GM12878 (cell line): ENCODE results near the gene TECTA. TPM values are rescaled to one million over a fixed set of nuclear protein-coding genes. Genes with fewer than 3 reads are reported as not detected.

Source experiments
- ATAC-seq: fragments of 200-7000 bp; cut with Tn5 transposase; 3 replicates; pipeline ENCODE4 v1.9.1; 2020; ENCODE audit warnings: mild to moderate bottlenecking, moderate library complexity
- BruUV-seq: library from RNA; stranded (reverse); fragments of 400-500 nt; replicated peaks from 2 replicates; lab custom pipeline; 2021; lab: Mats Ljungman, UMichigan
- CTCF ChIA-PET: fragments of 300-600 bp; sonication (Branson Sonifier 250); formaldehyde crosslinking; extraction: SDS; loops from one replicate; lab custom pipeline; 2021; ENCODE audit warnings: inconsistent platforms; lab: Yijun Ruan, JAX
- POLR2A ChIA-PET: fragments of 350-600 bp; formaldehyde crosslinking; extraction: SDS; loops from one replicate; lab custom pipeline; 2021; ENCODE audit warnings: inconsistent platforms; lab: Charles Lee
- RAD21 ChIA-PET: fragments of 300-600 bp; sonication (Branson Sonifier 250); formaldehyde crosslinking; loops from one replicate; lab custom pipeline; 2023; ENCODE audit warnings: antibody characterized with exemption; ENCODE audit not compliant: unreplicated experiment; lab: Charles Lee
- SMC1A ChIA-PET: fragments of 300-600 bp; sonication (Branson Sonifier 250); formaldehyde crosslinking; loops from one replicate; lab custom pipeline; 2023; ENCODE audit not compliant: unreplicated experiment, uncharacterized antibody; lab: Charles Lee
- DNase-seq: peaks from one replicate; pipeline ENCODE4 v3.0.0-alpha.2; 2011; ENCODE audit warnings: low read depth, low spot score
- FAIRE-seq: peaks from 3 replicates; lab custom pipeline; 2011; peaks lifted over from hg19 to GRCh38; lab: Jason Lieb, UNC
- H2AFZ ChIP-seq: 2 replicates; pipeline ENCODE4 v1.6.0; 2011; ENCODE audit warnings: low read depth, low read length, control low read depth; ENCODE audit not compliant: control insufficient read depth
- H3K27ac ChIP-seq: 2 replicates; pipeline ENCODE4 v1.5.1; 2011; ENCODE audit warnings: control low read depth; ENCODE audit not compliant: control insufficient read depth, insufficient read depth
- H3K27me3 ChIP-seq, 2 experiments: replicated peaks in 1 of 2; 2 replicates each; pipeline versions ENCODE4 v1.6.0 to v1.6.1; 2011; ENCODE audit warnings: low read length in 1 of 2; ENCODE audit not compliant: control insufficient read depth in 2 of 2, insufficient read depth in 2 of 2
- H3K36me3 ChIP-seq, 2 experiments: 2 replicates each; pipeline ENCODE4 v1.5.1; 2011; ENCODE audit warnings: low read length in 1 of 2; ENCODE audit not compliant: control insufficient read depth in 2 of 2, insufficient read depth in 2 of 2
- H3K4me1 ChIP-seq: 2 replicates; pipeline ENCODE4 v1.6.1; 2011; ENCODE audit warnings: mild to moderate bottlenecking, low read length, moderate library complexity, mixed read lengths; ENCODE audit not compliant: control insufficient read depth, insufficient read depth
- H3K4me2 ChIP-seq: 2 replicates; pipeline ENCODE4 v1.6.0; 2011; ENCODE audit warnings: control low read depth; ENCODE audit not compliant: control insufficient read depth, insufficient read depth
- H3K4me3 ChIP-seq: fragments of 200-600 bp; sonication (generic); 2 replicates; pipeline ENCODE4 v1.5.1; 2016
- H3K79me2 ChIP-seq: 2 replicates; pipeline ENCODE4 v1.6.0; 2011; ENCODE audit warnings: low read length; ENCODE audit not compliant: control insufficient read depth, insufficient read depth
- H3K9ac ChIP-seq: 2 replicates; pipeline ENCODE4 v1.8.0; 2011; ENCODE audit warnings: low read length, control low read depth, mixed read lengths; ENCODE audit not compliant: control insufficient read depth, insufficient read depth
- H3K9me3 ChIP-seq: replicated peaks from 3 replicates; pipeline ENCODE4 v1.5.1; 2011; ENCODE audit warnings: mild to moderate bottlenecking, low read length; ENCODE audit not compliant: control insufficient read depth, insufficient read depth
- H4K20me1 ChIP-seq: 2 replicates; pipeline ENCODE4 v1.6.0; 2011; ENCODE audit not compliant: control insufficient read depth, insufficient read depth
- BCLAF1 ChIP-seq: fragments of 450-650 bp; IDR thresholded peaks from 2 replicates; pipeline ENCODE4 v1.6.1; 2017; ENCODE audit warnings: antibody characterized with exemption, mild to moderate bottlenecking, moderate library complexity
- CBX3 ChIP-seq: fragments of 200-600 bp; sonication (generic); IDR thresholded peaks from 2 replicates; pipeline ENCODE4 v1.6.1; 2016; ENCODE audit warnings: low read depth, borderline replicate concordance
- CHD4 ChIP-seq: fragments of 200-600 bp; sonication (generic); IDR thresholded peaks from 2 replicates; pipeline ENCODE4 v1.6.1; 2016; ENCODE audit warnings: mild to moderate bottlenecking
- E2F8 ChIP-seq: fragments of 450-650 bp; IDR thresholded peaks from 2 replicates; pipeline ENCODE4 v1.6.1; 2018; ENCODE audit warnings: mild to moderate bottlenecking, low read depth, moderate library complexity; ENCODE audit not compliant: partially characterized antibody
- GATAD2B ChIP-seq: fragments of 450-650 bp; conservative IDR thresholded peaks from 2 replicates; pipeline ENCODE4 v1.6.1; 2017; ENCODE audit warnings: low read depth, mild to moderate bottlenecking, moderate library complexity
- HCFC1 ChIP-seq: fragments of 150-350 bp; IDR thresholded peaks from 2 replicates; pipeline ENCODE4 v1.6.1; 2014; ENCODE audit warnings: low read length
- HDGF ChIP-seq: fragments of 450-650 bp; IDR thresholded peaks from 2 replicates; pipeline ENCODE4 v1.6.1; 2016; ENCODE audit warnings: antibody characterized with exemption
- MTA3 ChIP-seq: IDR thresholded peaks from 2 replicates; pipeline ENCODE4 v1.6.1; 2012; ENCODE audit warnings: low read length, inconsistent platforms, borderline replicate concordance
- NBN ChIP-seq: fragments of 450-650 bp; IDR thresholded peaks from 2 replicates; pipeline ENCODE4 v1.6.1; 2016
- POLR2AphosphoS5 ChIP-seq: IDR thresholded peaks from 2 replicates; pipeline ENCODE4 v1.6.1; 2011; ENCODE audit warnings: mild to moderate bottlenecking, low read length, inconsistent platforms
- SP1 ChIP-seq: IDR thresholded peaks from one replicate; pipeline ENCODE4 v1.6.1; 2011; ENCODE audit warnings: low read depth, low read length
- TBL1XR1 ChIP-seq: IDR thresholded peaks from 2 replicates; pipeline ENCODE4 v1.6.1; 2012; ENCODE audit warnings: low read depth, low read length, improper control_type of control experiment
- ZNF217 ChIP-seq: fragments of 450-650 bp; IDR thresholded peaks from 2 replicates; pipeline ENCODE4 v1.6.1; 2017; ENCODE audit warnings: antibody characterized with exemption, mild to moderate bottlenecking
- ZNF384 ChIP-seq: IDR thresholded peaks from 2 replicates; pipeline ENCODE4 v1.6.1; 2012; ENCODE audit warnings: low read depth, mild to moderate bottlenecking, low read length, improper control_type of control experiment, borderline replicate concordance
- WGBS: methylation state at CpG from one replicate; pipeline ENCODE4 v1.1.6; 2016; ENCODE audit warnings: low lambda C conversion rate; ENCODE audit not compliant: insufficient replicate concordance, insufficient coverage; ENCODE audit errors: missing lambda C conversion rate; 5-methylcytosine and 5-hydroxymethylcytosine counted together
- in situ Hi-C: fragments of 300-500 bp; cut with MboI; formaldehyde crosslinking; loops from 9 replicates; pipeline ENCODE4 v1.14.3; 2018; ENCODE audit warnings: mixed read lengths
- intact Hi-C: fragments of 100-400 bp; cut with micrococcal nuclease; formaldehyde crosslinking; loops from one replicate; pipeline ENCODE4 v1.14.2; 2022; ENCODE audit not compliant: unreplicated experiment
- polyA plus RNA-seq, 11 experiments: library from polyadenylated mRNA; depleted of rRNA in 4 of 11; unstranded in 6 of 11; stranded (reverse) in 5 of 11; fragments of >200 nt; fragmentation: Nextera tagmentation in 4 of 11; fragmentation: Illumina TruSeq in 1 of 11; extraction: Ambion mirVana in 4 of 11; extraction: Trizol in 1 of 11; gene quantifications; 1 replicate in 1 of 11; 2 replicates in 10 of 11; pipeline versions ENCODE4 v1.2.1 to v1.2.3, GENCODE V29; 2011 to 2016; ENCODE audit warnings: inconsistent platforms in 2 of 11, missing spikeins in 2 of 11, low read depth in 1 of 11
- total RNA-seq, 4 experiments: library from RNA; depleted of rRNA in 3 of 4; stranded (reverse); fragments of >200 nt in 3 of 4; fragmentation: Illumina TruSeq in 1 of 4; extraction: Trizol in 1 of 4; gene quantifications; 2 replicates each; pipeline versions ENCODE4 v1.2.1 to v1.2.3, GENCODE V29; 2013 to 2021

Gene TECTA
- total and polyA plus RNA-seq, 10 of the 15 experiments (the other 5 are each of a cell fraction or from before 2014, with no cell fraction given): under 0.01 to 0.14 (median 0.05) TPM; not detected in 1

- in situ Hi-C loops: no loop called here
- RAD21 ChIA-PET: no interaction called here
These were observed 21.3 kb downstream of the TECTA start for GRCh38 chr11:121122328-121122727.

GRCh38 chr11:121123496-121124069, 22.5 kb downstream of the TECTA start:
- no peak for DNase-seq
- POLR2A ChIA-PET: no interaction called here
- WGBS: 38% methylated on average over 6 of the region's 6 CpGs
- no peaks in the 10 kb centered on the region for H3K79me2 ChIP-seq
- intact Hi-C loops (loop anchor here (5.0 kb wide), 1 partner anchor 126 kb away; no protein-coding TSS in a partner anchor), in situ Hi-C loops (no loop called here)
- no peak for ATAC-seq
- RAD21 ChIA-PET: no interaction called here
- no peak overlapping the region for H3K27ac ChIP-seq
- H3K9ac ChIP-seq: no peak overlapping the region
- FAIRE-seq: no peak
- no TSS peak for BruUV-seq
- H3K4me3 ChIP-seq: no peak overlapping the region
- H3K36me3 ChIP-seq: no peaks in the 10 kb centered on the region
- SMC1A ChIA-PET: no interaction called here
- CTCF ChIA-PET: no interaction called here
- peaks cover 4% of the 10 kb centered on the region; the same call in 2 of the 3 replicates for H3K9me3 ChIP-seq
- no peaks in the 10 kb centered on the region; the same call in 1 of the 2 replicates for H4K20me1 ChIP-seq
- no peaks in the 10 kb centered on the region; a peak in 2 of 4 replicates for H3K27me3 ChIP-seq
- no peak overlapping the region for H2AFZ ChIP-seq
- H3K4me2 ChIP-seq: no peak overlapping the region
- H3K4me1 ChIP-seq: no peaks in the 10 kb centered on the region
- no peak for TF ChIP-seq NBN
- TF ChIP-seq MTA3: no peak
- TF ChIP-seq HCFC1: no peak
- TF ChIP-seq TBL1XR1: no peak
- TF ChIP-seq SP1: no peak
- no peak for TF ChIP-seq ZNF217
- no peak for TF ChIP-seq E2F8
- TF ChIP-seq BCLAF1: no peak
- TF ChIP-seq GATAD2B: no peak
- no peak for TF ChIP-seq ZNF384

More at GRCh38 chr11:121122328-121122727, 21.3 kb downstream of the TECTA start:
- no TSS peak for BruUV-seq
- ChIA-PET POLR2A (interaction anchor here (0.6 kb wide), 1 partner anchor 942 kb away, joined by 4 read pairs; no protein-coding TSS in a partner anchor), SMC1A (interaction anchor here (0.8 to 1.0 kb wide), 2 partner anchors 26 to 72 kb away, joined by 3 to 4 read pairs; no protein-coding TSS in a partner anchor), CTCF (interaction anchor here (0.7 to 0.8 kb wide), 2 partner anchors 72 to 1114 kb away, joined by 3 to 4 read pairs; no protein-coding TSS in a partner anchor)
- Histone ChIP-seq H3K4me1 (no peaks in the 10 kb centered on the region), H3K79me2 (no peaks in the 10 kb centered on the region), H3K27me3 (no peaks in the 10 kb centered on the region; a peak in 2 of 4 replicates), H4K20me1 (no peaks in the 10 kb centered on the region; the same call in 1 of the 2 replicates), H3K9me3 (peaks cover 4% of the 10 kb centered on the region; the same call in 2 of the 3 replicates), H3K27ac (no peak overlapping the region), H3K36me3 (no peaks in the 10 kb centered on the region), H2AFZ (no peak overlapping the region), H3K9ac (no peak overlapping the region), H3K4me2 (no peak overlapping the region), H3K4me3 (no peak overlapping the region)
- WGBS: 0% methylated on average over 3 of the region's 3 CpGs
- TF ChIP-seq CBX3 (no peak), CHD4 (no peak), POLR2AphosphoS5 (no peak), HDGF (no peak)
- intact Hi-C loops: loop anchor here (5.0 kb wide), 1 partner anchor 125 kb away; no protein-coding TSS in a partner anchor
- DNase-seq (no peak), ATAC-seq (no peak), FAIRE-seq (no peak)
